ACC112 (cell line): ENCODE results near the gene METTL26.

Source experiments
- H2AFZ ChIP-seq: fragments of 200-600 bp; sonication (generic); one replicate; pipeline ENCODE4 v1.6.0; 2017; ENCODE audit warnings: antibody characterized with exemption, low read length; ENCODE audit not compliant: unreplicated experiment
- H3K27ac ChIP-seq: fragments of 200-600 bp; sonication (generic); 2 replicates; pipeline ENCODE4 v1.5.1; 2014; ENCODE audit warnings: low read depth, mild to moderate bottlenecking, antibody characterized with exemption, low read length, moderate library complexity
- H3K27me3 ChIP-seq: fragments of 200-600 bp; sonication (generic); 2 replicates; pipeline ENCODE4 v1.6.1; 2014; ENCODE audit warnings: mild to moderate bottlenecking, antibody characterized with exemption, low read length, moderate library complexity, mixed read lengths; ENCODE audit not compliant: insufficient read depth
- H3K36me3 ChIP-seq: fragments of 200-600 bp; sonication (generic); 2 replicates; pipeline ENCODE4 v1.6.1; 2016; ENCODE audit warnings: mild to moderate bottlenecking, antibody characterized with exemption, low read length, moderate library complexity, mixed read lengths; ENCODE audit not compliant: insufficient read depth
- H3K4me1 ChIP-seq: fragments of 200-600 bp; sonication (generic); one replicate; pipeline ENCODE4 v1.6.1; 2016; ENCODE audit warnings: low read length, mixed read lengths; ENCODE audit not compliant: insufficient read depth, unreplicated experiment, control insufficient read depth
- H3K4me3 ChIP-seq: fragments of 200-600 bp; sonication (generic); 2 replicates; pipeline ENCODE4 v1.5.1; 2014; ENCODE audit warnings: mild to moderate bottlenecking, low read depth, low read length
- H3K79me2 ChIP-seq: fragments of 200-600 bp; sonication (generic); one replicate; pipeline ENCODE4 v1.6.0; 2016; ENCODE audit warnings: low read length; ENCODE audit not compliant: control insufficient read depth, unreplicated experiment, insufficient read depth

The METTL26 gene

GRCh38 chr16:619476-620100 is 16.5 kb downstream of the METTL26 start:
- no peak overlapping the region for H3K27ac ChIP-seq
- no peaks in the 10 kb centered on the region for H3K27me3 ChIP-seq
- no peak overlapping the region for H3K4me3 ChIP-seq
- no peak overlapping the region for H2AFZ ChIP-seq
- no peaks in the 10 kb centered on the region for H3K79me2 ChIP-seq
- H3K4me1 ChIP-seq, result no peaks in the 10 kb centered on the region
- H3K36me3 ChIP-seq, result no peaks in the 10 kb centered on the region

DNA sequence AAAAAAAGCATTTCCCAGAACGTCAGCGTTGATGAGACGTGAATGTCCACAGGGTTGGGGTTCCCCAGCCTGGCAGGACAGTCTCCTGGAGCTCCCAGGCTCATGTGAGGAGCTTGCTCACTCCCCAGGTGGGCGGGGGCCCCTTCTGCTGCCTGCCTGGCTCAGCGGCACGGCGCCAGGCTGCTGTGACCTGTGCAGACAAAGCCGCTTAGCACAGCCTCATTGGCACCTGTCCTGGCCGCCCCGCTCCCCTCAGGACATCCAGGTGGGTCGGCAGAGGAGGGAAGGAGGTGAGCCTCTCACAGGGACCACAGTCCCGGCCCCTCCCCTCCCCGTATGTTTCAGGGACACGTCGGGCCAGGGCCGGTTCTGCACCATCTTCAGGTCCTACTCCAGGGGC is 18.2 kb downstream of the METTL26 start:
- H3K27ac ChIP-seq, result no peak overlapping the region
- no peaks in the 10 kb centered on the region for H3K27me3 ChIP-seq
- H3K36me3 ChIP-seq, result no peaks in the 10 kb centered on the region
- H3K4me1 ChIP-seq, result no peaks in the 10 kb centered on the region
- H3K4me3 ChIP-seq, result no peak overlapping the region
- H2AFZ ChIP-seq, result no peak overlapping the region
- H3K79me2 ChIP-seq, result no peaks in the 10 kb centered on the region

GRCh38 chr16:616733-617586 is 19.1 kb downstream of the METTL26 start:
- no peaks in the 10 kb centered on the region for H3K27me3 ChIP-seq
- H3K4me3 ChIP-seq, result no peak overlapping the region
- H3K79me2 ChIP-seq, result no peaks in the 10 kb centered on the region
- no peaks in the 10 kb centered on the region for H3K36me3 ChIP-seq
- no peak overlapping the region for H3K27ac ChIP-seq
- no peaks in the 10 kb centered on the region for H3K4me1 ChIP-seq
- H2AFZ ChIP-seq, result no peak overlapping the region

DNA sequence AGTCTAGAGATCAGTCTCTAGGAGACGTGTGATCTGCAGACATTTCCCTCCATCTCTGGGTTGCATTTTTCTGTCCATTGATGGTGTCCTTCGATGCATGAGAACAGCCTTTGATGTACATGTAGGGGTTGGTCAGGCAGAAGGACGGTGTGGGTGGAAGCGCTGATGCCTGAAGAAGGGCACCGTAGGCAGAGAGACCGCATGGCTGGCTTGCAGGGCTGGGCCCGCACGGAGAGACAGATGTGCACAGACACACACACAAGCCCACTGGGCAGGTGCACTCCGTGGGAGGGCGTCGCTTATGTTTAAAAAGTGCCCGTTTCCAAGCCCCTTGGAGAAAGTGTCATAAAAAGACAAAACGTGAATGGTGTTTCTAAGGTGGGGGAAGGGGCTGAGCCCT is 21.0 kb downstream of the METTL26 start:
- Histone ChIP-seq H3K4me1 (no peaks in the 10 kb centered on the region), H3K79me2 (no peaks in the 10 kb centered on the region), H3K4me3 (no peak overlapping the region), H3K27ac (no peak overlapping the region), H2AFZ (no peak overlapping the region), H3K27me3 (no peaks in the 10 kb centered on the region), H3K36me3 (no peaks in the 10 kb centered on the region)

DNA sequence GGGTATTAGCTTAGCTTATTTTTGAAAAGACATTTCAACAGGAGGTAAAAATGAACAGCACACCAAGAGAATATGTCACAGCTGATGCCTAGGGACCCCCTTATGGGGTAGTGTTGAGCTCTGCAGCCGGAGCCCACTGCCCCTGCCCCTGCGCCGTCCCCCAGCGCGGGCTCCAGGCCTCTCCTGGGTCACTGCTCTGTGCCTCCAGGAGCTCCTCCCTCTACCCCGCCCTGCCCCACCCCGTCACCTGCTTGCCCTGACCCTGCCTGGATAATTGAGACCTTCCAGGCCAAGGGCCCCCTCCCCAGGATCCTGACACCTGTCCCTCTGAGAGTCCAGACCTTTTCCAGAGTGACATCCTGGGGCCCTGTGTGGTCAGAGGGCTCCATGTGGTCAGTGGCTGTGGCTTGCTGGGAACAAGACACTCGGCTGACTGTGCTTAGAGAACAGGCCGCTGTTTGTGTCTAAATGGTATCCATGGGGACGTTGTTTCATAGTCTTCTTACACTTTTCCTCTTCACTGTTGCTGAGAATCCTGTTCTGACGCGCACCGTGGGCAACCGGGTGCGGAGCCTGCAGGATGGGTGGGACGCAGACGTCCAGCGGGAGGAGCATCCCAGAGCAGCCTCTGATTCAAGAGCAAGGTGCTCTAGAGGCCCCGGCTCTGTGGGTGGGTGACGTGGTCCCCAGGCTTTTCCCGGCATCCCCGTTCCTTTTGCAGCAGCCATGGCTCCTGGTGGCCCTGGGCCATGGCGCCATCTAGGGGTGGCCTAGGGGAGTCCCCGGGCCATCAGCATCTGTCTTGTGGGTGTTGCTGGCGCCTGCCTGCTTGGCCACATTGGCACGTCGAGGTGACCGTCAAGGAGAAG is 25.4 kb downstream of the METTL26 start:
- H3K4me1 ChIP-seq, result no peaks in the 10 kb centered on the region

GRCh38 chr16:609984-610383 is 26.1 kb downstream of the METTL26 start:
- H3K4me1 ChIP-seq, result no peaks in the 10 kb centered on the region
- no peak overlapping the region for H3K27ac ChIP-seq

More for the DNA sequence above, 25.4 kb downstream of the METTL26 start:
- H3K27ac ChIP-seq, result no peak overlapping the region
- H2AFZ ChIP-seq, result no peak overlapping the region
- H3K27me3 ChIP-seq, result no peaks in the 10 kb centered on the region
- no peaks in the 10 kb centered on the region for H3K36me3 ChIP-seq
- H3K4me3 ChIP-seq, result no peak overlapping the region
- no peaks in the 10 kb centered on the region for H3K79me2 ChIP-seq

DNA sequence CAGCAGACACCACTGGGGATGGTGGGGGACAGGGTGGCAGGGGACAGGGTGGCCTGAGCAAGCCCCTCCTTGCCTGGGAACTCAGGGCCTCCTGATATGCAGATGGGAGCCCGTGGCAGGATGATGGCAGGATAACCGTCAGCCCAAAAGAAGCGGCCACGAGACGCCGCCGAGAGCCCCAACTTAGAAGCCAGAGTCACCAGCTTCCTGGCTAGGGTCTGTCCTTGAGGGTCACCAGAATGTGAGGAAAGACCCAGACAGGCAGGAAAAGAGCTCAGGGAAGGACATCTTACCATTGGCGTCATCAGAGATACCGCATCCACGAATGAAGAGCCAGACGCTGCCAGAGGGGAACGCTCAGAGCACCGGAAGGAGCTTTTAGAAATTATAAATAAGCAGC is 26.8 kb downstream of the METTL26 start:
- Histone ChIP-seq H3K4me1 (no peaks in the 10 kb centered on the region), H3K27me3 (no peaks in the 10 kb centered on the region), H3K79me2 (peaks cover 3% of the 10 kb centered on the region), H3K36me3 (no peaks in the 10 kb centered on the region), H3K27ac (no peak overlapping the region), H2AFZ (no peak overlapping the region), H3K4me3 (no peak overlapping the region)

More at GRCh38 chr16:609984-610383, 26.1 kb downstream of the METTL26 start:
- Histone ChIP-seq H3K79me2 (peaks cover 3% of the 10 kb centered on the region), H3K36me3 (no peaks in the 10 kb centered on the region), H3K27me3 (no peaks in the 10 kb centered on the region), H3K4me3 (no peak overlapping the region), H2AFZ (no peak overlapping the region)

DNA sequence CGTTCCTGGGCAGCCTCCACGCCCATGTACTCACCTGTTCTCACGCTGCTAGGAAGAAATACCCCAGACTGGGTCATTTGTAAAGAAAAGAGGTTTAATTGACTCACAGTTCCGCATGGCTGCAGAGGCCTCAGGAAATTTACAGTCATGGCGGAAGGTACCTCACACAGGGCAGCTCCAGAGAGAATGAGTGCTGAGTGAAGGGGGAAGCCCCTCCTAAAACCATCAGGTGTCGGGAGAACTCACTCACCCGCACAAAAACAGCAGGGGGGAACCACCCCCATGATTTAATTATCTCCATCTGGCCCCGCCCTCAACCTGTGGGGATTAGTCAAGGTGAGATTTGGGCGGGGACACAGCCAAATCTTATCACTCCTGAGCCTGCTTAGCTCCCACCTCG is 28.1 kb downstream of the METTL26 start:
- H3K4me1 ChIP-seq, result no peaks in the 10 kb centered on the region
- no peak overlapping the region for H3K27ac ChIP-seq
- H2AFZ ChIP-seq, result no peak overlapping the region
- no peaks in the 10 kb centered on the region for H3K36me3 ChIP-seq
- no peak overlapping the region for H3K4me3 ChIP-seq
- H3K79me2 ChIP-seq, result peaks cover 3% of the 10 kb centered on the region
- H3K27me3 ChIP-seq, result no peaks in the 10 kb centered on the region

DNA sequence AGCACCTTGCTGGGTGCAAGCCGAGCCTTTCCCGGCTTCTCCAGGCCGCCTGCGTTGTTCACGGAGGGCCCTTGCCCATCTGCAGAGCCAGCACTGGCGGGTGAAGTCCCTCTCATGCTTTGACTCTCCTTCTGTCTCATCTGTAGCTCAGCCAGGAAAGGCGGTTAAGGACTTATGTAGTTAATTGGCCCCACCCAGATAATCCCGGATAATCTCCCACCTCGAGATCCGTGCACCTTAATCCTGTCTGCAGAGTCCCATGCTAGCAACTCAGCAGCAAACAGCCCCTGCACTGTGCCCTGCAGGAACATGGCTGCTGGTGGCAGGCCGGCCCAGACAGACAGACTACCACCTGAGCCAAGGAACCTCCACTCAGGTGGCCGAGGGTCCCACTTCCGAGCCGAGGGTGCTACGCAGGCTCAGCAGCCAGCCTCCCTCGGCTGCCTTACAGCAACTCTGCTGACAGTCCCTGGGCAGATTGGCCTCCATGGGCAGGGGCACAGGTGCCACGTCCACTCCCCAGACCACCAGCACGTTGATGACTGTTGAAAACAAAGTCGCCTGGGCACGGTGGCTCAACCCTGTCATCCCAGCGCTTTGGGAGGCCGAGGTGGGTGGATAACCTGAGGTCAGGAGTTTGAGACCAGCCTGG is 29.3 kb downstream of the METTL26 start:
- no peaks in the 10 kb centered on the region for H3K4me1 ChIP-seq
- H3K27me3 ChIP-seq, result no peaks in the 10 kb centered on the region
- no peak overlapping the region for H2AFZ ChIP-seq

GRCh38 chr16:603933-604332 is 32.2 kb downstream of the METTL26 start:
- H2AFZ ChIP-seq, result no peak overlapping the region
- H3K4me3 ChIP-seq, result no peak overlapping the region
- no peak overlapping the region for H3K27ac ChIP-seq
- no peaks in the 10 kb centered on the region for H3K27me3 ChIP-seq
- H3K36me3 ChIP-seq, result peaks cover 4% of the 10 kb centered on the region; the same call in 1 of the 2 replicates
- H3K79me2 ChIP-seq, result peaks cover 3% of the 10 kb centered on the region
- no peaks in the 10 kb centered on the region for H3K4me1 ChIP-seq

More for the DNA sequence above, 29.3 kb downstream of the METTL26 start:
- peaks cover 3% of the 10 kb centered on the region for H3K79me2 ChIP-seq
- H3K36me3 ChIP-seq, result no peaks in the 10 kb centered on the region
- H3K27ac ChIP-seq, result no peak overlapping the region
- H3K4me3 ChIP-seq, result no peak overlapping the region
